Thoracic aorta (tissue), 2 donors: ENCODE measurements around the gene GPLD1. TPM values are rescaled to one million over a fixed set of nuclear protein-coding genes. Genes with fewer than 3 reads are reported as not detected.

Experiments used
- ATAC-seq: fragments of 150-250 bp; one replicate; pipeline ENCODE4 v1.8.0; 2017; ENCODE audit warnings: low read depth; ENCODE audit not compliant: insufficient number of reproducible peaks, low FRiP score
- DNase-seq: peaks from one replicate; pipeline ENCODE4 v3.0.0-alpha.2; 2020; ENCODE audit warnings: low spot score
- H3K27ac ChIP-seq, 2 donors: fragments of 200-600 bp; sonication (generic); 1 replicate in 1 of 2; 2 replicates in 1 of 2; pipeline ENCODE4 v1.5.1; 2016; ENCODE audit warnings: mild to moderate bottlenecking in 2 of 2, moderate library complexity in 2 of 2
- H3K27me3 ChIP-seq: fragments of 200-600 bp; sonication (generic); replicated peaks from 2 replicates; pipeline ENCODE4 v1.6.0; 2016; ENCODE audit warnings: mild to moderate bottlenecking; ENCODE audit not compliant: insufficient read depth
- H3K36me3 ChIP-seq: fragments of 200-600 bp; sonication (generic); one replicate; pipeline ENCODE4 v1.5.1; 2016
- H3K4me1 ChIP-seq, 2 donors: fragments of 200-600 bp; sonication (generic); 1 replicate in 1 of 2; 2 replicates in 1 of 2; pipeline versions ENCODE4 v1.5.1 to v1.6.0; 2016; ENCODE audit warnings: low read depth in 2 of 2, mild to moderate bottlenecking in 1 of 2; ENCODE audit not compliant: control insufficient read depth in 1 of 2
- H3K4me3 ChIP-seq: fragments of 200-600 bp; sonication (generic); 2 replicates; pipeline ENCODE4 v1.5.1; 2016; ENCODE audit warnings: mild to moderate bottlenecking
- H3K9me3 ChIP-seq: fragments of 200-600 bp; sonication (generic); 2 replicates; pipeline ENCODE4 v1.5.1; 2016
- total RNA-seq, 2 donors: library from RNA; depleted of rRNA; stranded (reverse); fragments of >200 nt; gene quantifications; one replicate each; pipeline versions ENCODE4 v1.1.0 to v1.2.3, GENCODE V29; 2016
- TF ChIP-seq, protein P1 (sequence below): fragments of 200-600 bp; sonication (generic); IDR thresholded peaks from one replicate; pipeline ENCODE4 v1.5.1; 2019; ENCODE audit warnings: antibody characterized with exemption

GPLD1 gene
- total RNA-seq, 2 donors from 2014 or later: 22.3 to 30.3 TPM

DNA sequence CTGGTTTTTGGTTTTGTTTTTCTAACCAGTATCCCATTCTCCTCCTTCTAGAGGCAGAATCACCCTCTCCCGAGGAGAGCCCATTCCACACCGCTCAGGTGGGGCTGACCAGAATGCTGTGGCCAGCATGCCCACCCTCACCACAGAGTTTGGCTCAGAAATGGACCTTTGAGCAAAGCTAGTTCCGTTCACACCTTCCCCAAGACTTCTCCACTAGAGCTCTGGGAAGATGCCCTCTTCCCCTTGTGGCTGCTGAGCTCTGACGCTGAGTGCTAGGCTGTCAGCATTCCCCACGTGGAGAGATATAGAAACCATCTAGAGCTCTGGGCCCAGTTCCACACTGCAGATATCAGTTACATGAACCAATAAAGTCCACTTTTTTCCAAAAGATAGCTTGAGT is 7.9 kb downstream of the GPLD1 start:
- Histone ChIP-seq H3K9me3 (no peaks in the 10 kb centered on the region), H3K4me3 (no peak overlapping the region), H3K27ac (no peak overlapping the region), H3K27me3 (no peaks in the 10 kb centered on the region), H3K4me1 (no peaks in the 10 kb centered on the region), H3K36me3 (no peaks in the 10 kb centered on the region)
- ATAC-seq (no peak), DNase-seq (no peak)
- TF ChIP-seq, protein P1, sequence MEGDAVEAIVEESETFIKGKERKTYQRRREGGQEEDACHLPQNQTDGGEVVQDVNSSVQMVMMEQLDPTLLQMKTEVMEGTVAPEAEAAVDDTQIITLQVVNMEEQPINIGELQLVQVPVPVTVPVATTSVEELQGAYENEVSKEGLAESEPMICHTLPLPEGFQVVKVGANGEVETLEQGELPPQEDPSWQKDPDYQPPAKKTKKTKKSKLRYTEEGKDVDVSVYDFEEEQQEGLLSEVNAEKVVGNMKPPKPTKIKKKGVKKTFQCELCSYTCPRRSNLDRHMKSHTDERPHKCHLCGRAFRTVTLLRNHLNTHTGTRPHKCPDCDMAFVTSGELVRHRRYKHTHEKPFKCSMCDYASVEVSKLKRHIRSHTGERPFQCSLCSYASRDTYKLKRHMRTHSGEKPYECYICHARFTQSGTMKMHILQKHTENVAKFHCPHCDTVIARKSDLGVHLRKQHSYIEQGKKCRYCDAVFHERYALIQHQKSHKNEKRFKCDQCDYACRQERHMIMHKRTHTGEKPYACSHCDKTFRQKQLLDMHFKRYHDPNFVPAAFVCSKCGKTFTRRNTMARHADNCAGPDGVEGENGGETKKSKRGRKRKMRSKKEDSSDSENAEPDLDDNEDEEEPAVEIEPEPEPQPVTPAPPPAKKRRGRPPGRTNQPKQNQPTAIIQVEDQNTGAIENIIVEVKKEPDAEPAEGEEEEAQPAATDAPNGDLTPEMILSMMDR: no peak

DNA sequence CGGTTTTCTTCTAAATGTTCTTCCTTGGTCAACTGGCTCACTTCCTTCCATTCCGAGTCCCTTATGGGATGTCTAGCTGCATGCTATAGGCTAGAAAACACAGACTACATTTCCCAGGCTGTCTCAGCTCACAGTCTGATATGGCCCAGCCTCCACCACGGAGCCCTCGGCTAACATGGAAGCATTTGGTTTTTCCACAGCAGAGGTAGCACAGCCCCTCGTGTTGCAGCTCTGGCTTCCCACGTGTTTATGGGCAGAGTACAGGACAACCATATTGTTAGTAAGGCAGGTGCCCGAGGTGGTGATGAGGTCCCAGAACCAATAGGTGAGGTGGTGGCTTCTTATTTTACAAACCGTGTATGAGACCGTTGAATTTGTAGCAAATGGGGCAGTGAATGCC is 8.7 kb downstream of the GPLD1 start:
- ATAC-seq (no peak), DNase-seq (no peak)
- Histone ChIP-seq H3K36me3 (no peaks in the 10 kb centered on the region), H3K9me3 (no peaks in the 10 kb centered on the region), H3K4me1 (no peaks in the 10 kb centered on the region), H3K4me3 (no peak overlapping the region), H3K27ac (no peak overlapping the region), H3K27me3 (no peaks in the 10 kb centered on the region)
- TF ChIP-seq, protein P1: no peak

DNA sequence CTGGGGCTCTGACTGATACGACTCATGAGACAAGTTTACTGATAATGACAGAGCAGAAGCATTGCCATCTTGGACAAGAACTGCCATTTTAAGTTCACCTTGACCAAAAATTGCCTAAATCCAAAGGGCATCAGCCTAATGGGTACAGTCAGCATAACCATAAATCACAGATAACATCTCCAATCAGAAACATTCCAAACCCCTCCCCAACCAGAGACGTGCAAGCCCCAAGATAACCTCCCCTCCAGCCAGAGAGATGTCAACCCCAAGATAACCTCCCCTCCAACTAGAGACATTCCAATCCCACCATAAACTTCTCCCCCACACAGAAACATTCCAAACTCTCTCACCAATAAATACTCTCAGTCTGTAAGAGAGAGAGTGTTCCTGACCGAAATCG is 10.5 kb downstream of the GPLD1 start:
- TF ChIP-seq, protein P1: no peak
- H3K4me3 ChIP-seq: no peak overlapping the region
- ATAC-seq (no peak), DNase-seq (no peak)
- no peaks in the 10 kb centered on the region for H3K27me3 ChIP-seq
- no peaks in the 10 kb centered on the region for H3K36me3 ChIP-seq
- no peak overlapping the region for H3K27ac ChIP-seq
- no peaks in the 10 kb centered on the region for H3K9me3 ChIP-seq
- no peaks in the 10 kb centered on the region for H3K4me1 ChIP-seq

DNA sequence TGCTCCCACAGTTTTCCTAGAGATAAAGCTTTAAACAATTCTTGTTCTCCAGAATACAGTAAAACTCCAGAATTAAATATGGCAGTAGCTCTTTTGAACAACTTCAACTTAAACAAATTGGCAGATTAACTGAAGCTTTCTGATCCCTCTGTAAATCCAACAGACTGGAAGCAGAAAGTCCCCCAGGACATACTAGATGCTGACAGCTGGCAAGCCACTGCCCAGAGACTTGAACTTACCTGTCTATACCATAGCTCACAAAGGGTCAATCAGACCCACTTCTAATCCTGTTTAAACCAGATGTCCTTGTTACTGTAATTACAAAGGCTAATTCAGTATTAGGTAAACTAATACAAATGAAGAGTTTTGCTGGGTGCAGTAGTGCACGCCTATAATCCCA is 12.3 kb downstream of the GPLD1 start:
- DNase-seq: no peak
- H3K36me3 ChIP-seq: no peaks in the 10 kb centered on the region
- H3K27me3 ChIP-seq: no peaks in the 10 kb centered on the region
- H3K4me1 ChIP-seq: peaks cover 0 to 4% of the 10 kb centered on the region in 2 donors
- no peak for ATAC-seq
- no peaks in the 10 kb centered on the region for H3K9me3 ChIP-seq
- no peak overlapping the region for H3K27ac ChIP-seq
- no peak overlapping the region for H3K4me3 ChIP-seq
- TF ChIP-seq, protein P1: no peak

DNA sequence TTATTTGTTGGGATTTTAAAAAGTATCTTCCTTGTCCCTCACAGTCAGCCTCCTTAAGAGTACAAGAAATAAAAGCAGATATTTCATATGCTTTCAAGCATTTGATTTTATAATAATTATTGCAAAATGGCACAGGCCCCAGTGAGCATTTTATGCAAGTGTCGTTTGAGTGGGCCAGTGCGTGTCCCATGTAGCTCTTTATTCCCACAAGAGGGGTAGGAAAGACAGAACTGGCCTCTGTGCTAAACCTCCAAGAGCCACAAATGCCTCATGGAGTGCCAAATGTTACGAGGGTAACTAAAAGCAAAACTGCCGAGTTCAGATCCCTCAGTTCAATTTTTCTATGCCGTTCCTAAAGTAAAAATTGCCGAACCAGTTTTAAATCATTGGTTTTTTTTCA is 12.7 kb downstream of the GPLD1 start:
- Histone ChIP-seq H3K27me3 (no peaks in the 10 kb centered on the region), H3K4me3 (no peak overlapping the region), H3K9me3 (no peaks in the 10 kb centered on the region), H3K27ac (no peak overlapping the region), H3K4me1 (peaks cover 0 to 4% of the 10 kb centered on the region in 2 donors), H3K36me3 (no peaks in the 10 kb centered on the region)
- no peak for DNase-seq
- ATAC-seq: no peak
- TF ChIP-seq, protein P1: no peak
